ENCODE results near the gene GRM4. TPM values are rescaled to one million over a fixed set of nuclear protein-coding genes. Genes with fewer than 3 reads are reported as not detected.

The GRM4 gene
- total and polyA plus RNA-seq, 11 donors, result 0.20 TPM; not detected in 10

DNA sequence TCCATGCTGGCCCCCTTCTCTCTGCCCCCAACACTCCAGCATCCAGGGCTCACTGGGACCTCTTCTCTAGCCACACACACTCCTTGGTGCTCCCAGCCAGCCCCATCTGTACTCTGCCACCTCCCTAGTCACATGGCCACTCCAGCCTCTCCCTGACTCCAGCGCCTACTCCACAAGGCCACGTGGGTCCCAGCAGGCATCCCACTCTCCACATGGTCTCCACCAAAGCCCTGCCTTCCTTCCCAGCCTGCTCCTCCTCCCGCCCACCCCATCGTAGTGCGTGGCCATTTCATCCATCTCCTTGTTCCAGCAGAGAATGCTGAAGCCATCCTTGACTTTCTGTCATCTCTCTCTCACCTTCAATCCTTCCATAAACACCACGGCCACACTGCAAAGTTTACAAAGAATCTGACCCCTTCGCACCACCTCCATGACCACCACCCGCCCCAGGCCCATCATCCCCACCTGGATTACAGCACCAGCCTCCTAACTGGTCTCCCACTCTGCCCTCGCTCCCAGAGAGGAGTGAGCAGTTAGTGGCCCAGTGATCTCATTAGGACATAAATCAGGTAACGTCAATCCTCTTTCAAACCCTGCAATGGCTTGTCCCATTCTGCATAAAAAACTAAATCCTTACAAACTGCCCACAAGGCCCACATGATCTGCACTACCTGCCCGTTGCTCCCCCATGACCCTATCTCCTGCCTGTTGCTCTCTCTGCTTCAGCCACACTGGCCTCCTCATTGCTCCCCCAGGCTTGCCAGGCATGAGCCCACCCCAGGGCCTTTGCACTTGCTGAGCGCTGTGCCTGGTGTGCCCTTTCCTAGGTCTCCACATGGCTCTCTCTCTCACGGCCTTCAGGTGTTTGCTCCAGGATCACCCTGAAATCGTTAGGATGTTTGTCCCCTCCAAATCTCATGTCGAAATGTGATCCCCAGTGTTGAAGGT is 96.2 kb downstream of the GRM4 start:
- no peak for TF ChIP-seq POLR2A (IDR thresholded peaks at IDR 0.05)
- TF ChIP-seq, protein P1, sequence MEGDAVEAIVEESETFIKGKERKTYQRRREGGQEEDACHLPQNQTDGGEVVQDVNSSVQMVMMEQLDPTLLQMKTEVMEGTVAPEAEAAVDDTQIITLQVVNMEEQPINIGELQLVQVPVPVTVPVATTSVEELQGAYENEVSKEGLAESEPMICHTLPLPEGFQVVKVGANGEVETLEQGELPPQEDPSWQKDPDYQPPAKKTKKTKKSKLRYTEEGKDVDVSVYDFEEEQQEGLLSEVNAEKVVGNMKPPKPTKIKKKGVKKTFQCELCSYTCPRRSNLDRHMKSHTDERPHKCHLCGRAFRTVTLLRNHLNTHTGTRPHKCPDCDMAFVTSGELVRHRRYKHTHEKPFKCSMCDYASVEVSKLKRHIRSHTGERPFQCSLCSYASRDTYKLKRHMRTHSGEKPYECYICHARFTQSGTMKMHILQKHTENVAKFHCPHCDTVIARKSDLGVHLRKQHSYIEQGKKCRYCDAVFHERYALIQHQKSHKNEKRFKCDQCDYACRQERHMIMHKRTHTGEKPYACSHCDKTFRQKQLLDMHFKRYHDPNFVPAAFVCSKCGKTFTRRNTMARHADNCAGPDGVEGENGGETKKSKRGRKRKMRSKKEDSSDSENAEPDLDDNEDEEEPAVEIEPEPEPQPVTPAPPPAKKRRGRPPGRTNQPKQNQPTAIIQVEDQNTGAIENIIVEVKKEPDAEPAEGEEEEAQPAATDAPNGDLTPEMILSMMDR (IDR thresholded peaks at IDR 0.05), result no peak
- Histone ChIP-seq H3K4me3 (no peak overlapping the region), H3K9me3 (no peaks in the 10 kb centered on the region), H3K27me3 (peaks cover 3 to 61% (median 6%) of the 10 kb centered on the region in 9 donors), H3K27ac (no peak overlapping the region), H3K36me3 (no peaks in the 10 kb centered on the region), H3K4me1 (no peaks in the 10 kb centered on the region)
- ATAC-seq (no peak), DNase-seq (no peak)
- 71 to 76% (median 75%) methylated on average over 15 of the region's 15 CpGs for WGBS, 4 donors
- intact Hi-C loops (cut with DNase I), result no loop called here

DNA sequence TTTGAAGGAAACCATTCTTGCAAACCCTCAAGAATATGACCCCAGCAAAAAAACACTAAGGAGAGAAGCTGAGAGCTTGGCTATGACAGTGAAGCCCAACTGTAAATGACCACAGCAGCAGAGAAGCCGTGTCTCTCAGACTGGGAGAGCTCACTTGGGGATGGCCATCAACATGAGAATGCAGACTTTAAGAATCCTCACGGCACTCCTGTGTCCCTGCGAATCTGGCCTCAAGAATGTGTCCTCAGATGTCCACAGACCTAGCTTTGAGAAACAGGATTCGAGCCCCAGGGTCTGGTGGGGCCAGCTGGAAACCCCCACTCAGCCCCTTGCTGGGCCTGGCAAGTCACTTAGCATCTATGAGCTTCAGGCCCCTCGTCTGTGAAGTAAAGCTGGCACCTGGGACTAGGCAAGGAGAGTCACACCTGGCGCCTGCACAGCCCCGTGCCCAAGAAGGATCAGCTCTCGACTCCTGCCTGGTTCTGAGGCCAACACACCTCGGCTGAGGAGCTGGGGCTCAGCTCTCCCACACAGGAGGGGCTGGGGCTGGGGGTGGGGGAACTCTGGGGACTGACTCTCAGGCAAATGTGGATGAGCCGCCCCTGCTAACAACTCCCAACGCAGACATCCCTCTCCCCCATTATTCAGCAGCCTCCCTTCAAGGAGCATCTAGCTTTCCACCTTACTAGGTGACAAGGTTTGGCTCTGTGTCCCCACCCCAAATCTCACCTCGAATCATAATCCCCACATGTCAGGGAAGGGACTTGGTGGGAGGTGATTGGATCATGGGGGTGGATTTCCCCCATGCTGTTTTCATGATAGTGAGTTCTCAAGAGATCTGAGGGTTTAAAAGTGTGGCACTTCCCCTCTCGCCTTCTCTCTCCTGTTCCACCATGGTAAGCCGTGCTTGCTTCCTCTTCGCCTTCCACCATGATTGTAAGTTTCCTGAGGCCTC is 97.7 kb downstream of the GRM4 start:
- no peaks in the 10 kb centered on the region for H3K9me3 ChIP-seq
- no peak overlapping the region for H3K4me3 ChIP-seq
- 45 to 52% (median 49%) methylated on average over 10 to 15 of the region's 15 CpGs for WGBS, 4 donors
- DNase-seq (no peak), ATAC-seq (no peak)
- peaks cover 3 to 47% (median 6%) of the 10 kb centered on the region in 9 donors for H3K27me3 ChIP-seq
- no peaks in the 10 kb centered on the region for H3K4me1 ChIP-seq
- H3K27ac ChIP-seq, result no peak overlapping the region
- intact Hi-C loops (cut with DNase I), result no loop called here
- no peaks in the 10 kb centered on the region for H3K36me3 ChIP-seq
- TF ChIP-seq, protein P1 (IDR thresholded peaks at IDR 0.05), result no peak
- no peak for TF ChIP-seq POLR2A (IDR thresholded peaks at IDR 0.05)

DNA sequence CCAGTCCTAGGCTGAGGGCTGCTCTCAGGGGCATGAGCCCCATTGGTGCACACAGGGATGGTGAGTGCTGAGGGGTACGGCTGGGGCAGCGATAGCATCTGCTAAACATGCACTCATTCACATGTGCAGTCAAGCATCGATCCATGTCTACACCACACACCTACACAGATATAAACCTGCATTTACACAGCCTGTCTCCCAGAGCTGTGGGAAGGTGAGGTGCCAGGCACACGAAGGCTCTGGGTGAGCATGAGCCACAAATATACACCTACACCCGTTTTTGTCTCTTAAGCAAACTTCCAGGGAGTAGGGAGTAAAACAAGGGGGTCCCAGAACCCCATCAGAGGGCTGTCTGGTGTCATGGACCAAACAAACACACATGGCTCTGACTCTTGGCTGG is 99.3 kb downstream of the GRM4 start:
- no peak for ATAC-seq
- intact Hi-C loops (cut with DNase I), result no loop called here
- Histone ChIP-seq H3K9me3 (no peaks in the 10 kb centered on the region), H3K36me3 (no peaks in the 10 kb centered on the region), H3K27me3 (peaks cover 0 to 33% (median 0%) of the 10 kb centered on the region in 9 donors), H3K4me1 (no peaks in the 10 kb centered on the region), H3K4me3 (no peak overlapping the region), H3K27ac (no peak overlapping the region)
- TF ChIP-seq, protein P1 (IDR thresholded peaks at IDR 0.05), result no peak
- no peak for TF ChIP-seq POLR2A (IDR thresholded peaks at IDR 0.05)
- WGBS, 4 donors, result 63 to 76% (median 69%) methylated on average over 5 of the region's 5 CpGs
- no peak for DNase-seq

DNA sequence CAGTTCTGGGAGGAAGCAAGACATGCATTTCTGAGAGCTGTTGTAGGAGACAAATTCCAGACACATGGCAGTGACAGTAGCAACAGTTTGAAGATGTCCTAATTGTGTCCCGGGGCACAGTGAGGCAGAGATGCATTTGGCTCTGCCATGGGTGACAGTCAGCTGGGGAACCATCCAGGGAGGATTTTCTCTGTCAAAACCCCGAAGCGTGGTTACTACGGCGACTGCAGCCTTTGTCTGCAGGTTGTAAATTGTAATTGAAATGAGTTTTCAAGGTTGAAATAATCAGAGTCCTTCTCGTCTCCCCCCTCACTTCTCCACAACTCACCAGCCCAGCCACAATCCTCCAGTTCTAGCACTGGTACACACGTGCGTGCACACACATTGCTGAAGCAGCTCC is 100.1 kb downstream of the GRM4 start:
- ATAC-seq (no peak), DNase-seq (no peak)
- Histone ChIP-seq H3K27ac (no peak overlapping the region), H3K4me3 (no peak overlapping the region), H3K27me3 (peaks cover 0 to 33% (median 0%) of the 10 kb centered on the region in 9 donors), H3K4me1 (no peaks in the 10 kb centered on the region), H3K36me3 (no peaks in the 10 kb centered on the region), H3K9me3 (no peaks in the 10 kb centered on the region)
- 37 to 51% (median 47%) methylated on average over 8 of the region's 8 CpGs for WGBS, 4 donors
- intact Hi-C loops (cut with DNase I), result no loop called here
- no peak for TF ChIP-seq POLR2A (IDR thresholded peaks at IDR 0.05)
- TF ChIP-seq, protein P1 (IDR thresholded peaks at IDR 0.05), result no peak

Data from heart left ventricle (tissue), 16 donors.